GM12801 (cell line): ENCODE measurements around the gene SIGLEC7.

Experiments used
- TF ChIP-seq, protein P1 (sequence below): IDR thresholded peaks from one replicate; pipeline ENCODE4 v1.5.1; 2011; ENCODE audit warnings: control low read depth; ENCODE audit not compliant: insufficient read length; ENCODE audit errors: extremely low read depth

SIGLEC7 gene

DNA sequence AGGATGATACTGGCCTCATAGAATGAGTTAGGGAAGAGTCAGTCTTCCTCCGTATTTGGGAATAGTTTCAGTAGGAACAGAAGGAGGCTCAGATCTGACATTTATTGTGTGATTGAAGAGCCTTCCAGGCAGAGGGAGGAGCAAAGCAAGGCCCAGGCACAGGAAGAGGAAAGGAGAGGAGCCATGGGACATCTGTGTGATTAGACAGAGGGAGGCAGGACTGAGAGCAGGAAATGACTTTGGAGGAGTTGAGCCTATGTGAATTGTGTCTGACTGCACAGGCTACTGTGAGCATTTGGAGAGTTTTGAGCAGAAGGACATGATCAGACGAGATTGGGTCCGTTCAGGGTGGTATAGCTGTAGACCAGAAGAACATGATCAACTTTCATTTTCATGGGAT is 8.5 kb downstream of the SIGLEC7 start:
- TF ChIP-seq, protein P1, sequence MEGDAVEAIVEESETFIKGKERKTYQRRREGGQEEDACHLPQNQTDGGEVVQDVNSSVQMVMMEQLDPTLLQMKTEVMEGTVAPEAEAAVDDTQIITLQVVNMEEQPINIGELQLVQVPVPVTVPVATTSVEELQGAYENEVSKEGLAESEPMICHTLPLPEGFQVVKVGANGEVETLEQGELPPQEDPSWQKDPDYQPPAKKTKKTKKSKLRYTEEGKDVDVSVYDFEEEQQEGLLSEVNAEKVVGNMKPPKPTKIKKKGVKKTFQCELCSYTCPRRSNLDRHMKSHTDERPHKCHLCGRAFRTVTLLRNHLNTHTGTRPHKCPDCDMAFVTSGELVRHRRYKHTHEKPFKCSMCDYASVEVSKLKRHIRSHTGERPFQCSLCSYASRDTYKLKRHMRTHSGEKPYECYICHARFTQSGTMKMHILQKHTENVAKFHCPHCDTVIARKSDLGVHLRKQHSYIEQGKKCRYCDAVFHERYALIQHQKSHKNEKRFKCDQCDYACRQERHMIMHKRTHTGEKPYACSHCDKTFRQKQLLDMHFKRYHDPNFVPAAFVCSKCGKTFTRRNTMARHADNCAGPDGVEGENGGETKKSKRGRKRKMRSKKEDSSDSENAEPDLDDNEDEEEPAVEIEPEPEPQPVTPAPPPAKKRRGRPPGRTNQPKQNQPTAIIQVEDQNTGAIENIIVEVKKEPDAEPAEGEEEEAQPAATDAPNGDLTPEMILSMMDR, result no peak

DNA sequence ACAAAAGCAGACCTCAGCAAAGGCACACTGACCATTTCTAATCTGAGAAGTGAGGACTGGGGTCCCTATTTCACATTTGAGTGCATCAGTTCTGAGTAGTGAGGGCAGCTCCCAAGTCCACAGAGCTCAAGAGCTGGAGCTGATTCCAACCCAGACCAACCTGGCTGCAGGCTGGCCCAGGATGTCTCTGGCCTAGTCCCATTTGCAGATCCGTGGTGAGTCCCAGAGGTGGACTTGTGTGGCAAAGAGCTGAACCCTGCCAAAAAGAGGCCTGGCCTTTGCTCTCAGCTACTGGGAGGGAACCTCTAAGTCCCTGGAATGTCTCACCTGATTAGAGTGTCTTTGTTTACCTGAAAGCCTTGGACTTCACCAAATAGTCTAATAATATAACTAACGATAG is 14.6 kb downstream of the SIGLEC7 start:
- TF ChIP-seq, protein P1, result no peak

DNA sequence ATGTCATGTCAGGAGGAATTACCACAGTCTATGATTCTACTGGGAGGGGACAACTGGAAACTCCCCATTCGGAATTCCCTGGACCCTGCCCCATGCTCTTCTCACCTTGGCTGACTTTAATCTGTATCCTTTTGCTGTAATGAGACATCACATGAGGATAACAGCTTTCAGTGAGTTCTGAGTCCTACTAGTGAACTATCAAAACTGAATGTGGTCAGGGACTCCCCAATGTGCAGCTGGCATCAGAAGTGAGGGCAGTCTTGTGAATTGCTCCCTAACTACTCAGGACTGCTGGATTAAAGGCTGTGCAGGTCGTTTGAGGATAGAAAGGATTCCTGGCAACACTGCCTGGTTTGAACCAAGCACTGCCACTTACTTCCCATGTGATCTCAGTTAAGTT is 15.2 kb downstream of the SIGLEC7 start:
- TF ChIP-seq, protein P1, result no peak

DNA sequence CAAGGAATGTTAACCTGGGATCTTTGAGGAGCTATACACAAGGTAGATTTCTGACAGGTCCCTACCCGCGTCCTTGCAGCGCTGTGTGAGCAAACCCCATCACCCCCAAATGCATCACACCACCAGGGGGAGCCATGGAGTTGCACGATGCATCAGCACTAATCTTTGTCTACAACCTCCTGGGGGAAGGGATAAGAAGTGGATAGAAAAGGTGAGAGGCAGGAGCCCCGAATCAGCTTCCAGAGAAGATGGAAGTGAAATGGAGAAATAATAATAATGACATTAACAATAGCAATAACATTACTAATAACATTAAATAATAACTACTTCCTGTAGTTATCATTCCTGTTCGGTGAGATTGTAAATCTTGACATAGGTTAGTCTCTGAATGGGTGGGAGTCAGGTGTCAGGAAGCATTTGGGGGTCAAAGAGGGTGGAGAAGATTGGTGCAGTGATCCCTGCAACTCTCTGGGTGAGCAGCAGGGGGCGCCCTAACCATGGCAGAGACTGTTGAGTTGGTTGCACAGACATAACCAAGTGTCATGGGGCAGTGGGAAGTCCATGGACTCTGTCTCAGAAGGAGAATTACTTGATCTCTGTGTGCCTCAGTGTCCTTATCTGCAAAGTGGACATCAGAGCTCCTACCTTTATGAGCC is 16.5 kb downstream of the SIGLEC7 start:
- TF ChIP-seq, protein P1, result peak; percentile 32

DNA sequence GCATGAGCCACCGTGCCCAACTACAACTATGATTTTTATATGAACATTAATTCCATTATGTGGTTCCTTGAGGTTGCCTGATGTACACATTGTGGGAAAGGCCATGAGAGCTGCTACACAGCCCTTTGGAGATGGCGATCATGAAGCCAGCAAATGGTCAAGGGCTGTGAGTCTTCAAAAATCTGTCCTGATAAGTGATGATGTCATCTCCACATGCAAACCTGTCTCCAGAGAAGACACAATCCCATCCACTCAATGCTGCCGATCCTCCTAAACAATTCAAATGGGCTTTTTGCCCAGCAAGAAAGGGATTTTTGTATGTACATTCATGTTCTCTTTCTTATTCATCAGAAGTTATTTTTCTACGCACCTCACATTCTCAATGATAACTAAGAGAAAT is 17.6 kb downstream of the SIGLEC7 start:
- TF ChIP-seq, protein P1, result no peak

DNA sequence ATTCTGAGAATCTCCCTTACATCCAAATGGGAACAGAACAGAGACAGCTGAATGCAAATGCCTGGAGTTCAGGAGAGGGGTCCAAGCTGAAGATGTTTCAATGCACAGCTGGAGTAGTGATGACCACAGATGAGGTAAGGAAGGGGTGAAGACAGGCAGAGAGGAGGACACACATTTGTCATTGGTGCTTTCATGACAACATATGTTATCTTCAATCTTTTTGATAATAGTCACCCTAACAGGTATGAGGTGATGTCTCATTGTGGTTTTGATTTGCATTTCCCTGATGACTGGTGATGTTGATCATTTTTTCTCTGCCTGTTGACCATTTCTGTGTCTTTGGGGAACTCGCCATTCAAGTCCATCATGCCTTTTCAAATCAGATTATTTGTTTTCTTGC is 19.2 kb downstream of the SIGLEC7 start:
- TF ChIP-seq, protein P1, result no peak

DNA sequence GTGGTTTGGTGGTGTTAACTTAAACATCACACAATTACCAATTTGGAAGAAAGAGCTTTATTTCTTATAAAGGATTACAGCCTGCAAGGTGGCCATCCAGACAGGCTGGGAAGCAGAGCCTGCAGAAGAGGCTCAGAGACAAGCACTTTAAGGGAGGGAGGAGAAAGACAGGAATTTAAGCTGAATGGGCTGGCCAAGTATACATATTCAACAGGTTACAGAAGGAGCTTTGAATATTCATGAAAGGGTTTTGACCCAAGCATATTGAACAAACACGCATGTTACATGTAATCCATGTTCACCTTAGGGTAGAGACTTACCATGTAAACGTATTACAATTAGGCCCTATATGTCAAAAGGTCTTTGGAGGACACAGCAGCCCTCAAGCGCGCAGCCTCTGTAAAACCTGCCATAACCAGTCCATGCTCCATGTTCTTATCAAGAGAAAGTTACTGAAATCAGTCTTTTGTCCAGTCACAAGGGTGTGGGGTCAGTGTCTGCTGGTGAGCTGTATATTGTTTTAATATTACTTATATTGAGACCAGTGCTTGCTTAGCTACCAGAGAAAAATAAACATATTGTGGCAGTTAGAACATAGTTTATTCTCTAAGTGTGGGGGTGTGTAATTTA is 19.9 kb downstream of the SIGLEC7 start:
- TF ChIP-seq, protein P1, result no peak
